Measurements from ENCODE around the gene SCN4B. TPM values are rescaled to one million over a fixed set of nuclear protein-coding genes. Genes with fewer than 3 reads are reported as not detected.

Gene SCN4B
- total and polyA plus RNA-seq, 2 of the 8 experiments (the other 6 are each of a cell fraction or from before 2014, with no cell fraction given) = 2.8 to 4.9 TPM

- H3K56ac ChIP-seq (replicated peaks; ENCODE audit: insufficient read length, low read depth, low read length) = no peak overlapping the region
- 76% methylated on average over 8 of the region's 8 CpGs; no CpG with 5 or more reads in 1 of the 2 experiments for WGBS, 2 experiments (ENCODE audit: extremely low coverage in 1 of 2, insufficient coverage in 1 of 2, insufficient read length in 1 of 2, insufficient replicate concordance in 2 of 2, low coverage in 1 of 2, low lambda C conversion rate in 2 of 2, missing lambda C conversion rate in 1 of 2)
- FAIRE-seq = no peak
- H3K27ac ChIP-seq (ENCODE audit: low read depth, low read length) = no peak overlapping the region
- H3K9me3 ChIP-seq (ENCODE audit: insufficient read depth in 2 of 2, low read depth in 1 of 2, low read length in 1 of 2) = no peaks in the 10 kb centered on the region
- H3K27me3 ChIP-seq (replicated peaks in 1 of 4; ENCODE audit: control insufficient read depth in 3 of 4, extremely low read depth in 1 of 4, insufficient read depth in 3 of 4, low read length in 3 of 4) = peaks cover 10 to 56% (median 40%) of the 10 kb centered on the region in 4 experiments
- POLR2A ChIA-PET (ENCODE audit: partially characterized antibody) = interaction anchor here (1.1 to 1.2 kb wide), 2 partner anchors 9 to 22 kb away, joined by 3 to 7 read pairs; no protein-coding TSS in a partner anchor
- no peak overlapping the region for H3K9ac ChIP-seq (replicated peaks in 1 of 4; ENCODE audit: extremely low read depth in 1 of 4, low read depth in 3 of 4, low read length in 3 of 4)
- CTCF ChIA-PET (ENCODE audit: partially characterized antibody) = interaction anchor here (1.3 to 12.7 kb wide), 4 partner anchors 9 to 330 kb away, joined by 3 to 245 read pairs (median 8); no protein-coding TSS in a partner anchor
- no peaks in the 10 kb centered on the region for H3K79me2 ChIP-seq (ENCODE audit: control insufficient read depth in 1 of 2, insufficient read depth in 2 of 2, low read length in 2 of 2)
- H3K4me3 ChIP-seq (ENCODE audit: extremely low read depth in 1 of 4, insufficient read depth in 2 of 4, low read depth in 3 of 4, low read length in 4 of 4) = no peak overlapping the region
- H2AK5ac ChIP-seq (ENCODE audit: low read depth, low read length) = no peak overlapping the region
- no peak overlapping the region; the same call in 1 of the 2 replicates for H3K18ac ChIP-seq (ENCODE audit: extremely low read depth, low read length)
- H3K36me3 ChIP-seq (ENCODE audit: control insufficient read depth in 2 of 4, insufficient read depth in 4 of 4, low read length in 3 of 4) = no peaks in the 10 kb centered on the region
- DNase-seq (ENCODE audit: low read depth in 1 of 2, low spot score in 2 of 2) = no peak
- H2BK20ac ChIP-seq (ENCODE audit: low read length) = no peak overlapping the region
- peaks cover 0 to 31% (median 15%) of the 10 kb centered on the region in 4 experiments; a peak in 6 of 7 replicates for H3K4me1 ChIP-seq (replicated peaks in 1 of 4; ENCODE audit: control insufficient read depth in 3 of 4, insufficient read depth in 4 of 4, low read length in 3 of 4)
- peak overlapping the region; percentile 81; the same call in 1 of the 2 replicates for H2BK15ac ChIP-seq (ENCODE audit: low read length)
- no peak overlapping the region for H3K14ac ChIP-seq (ENCODE audit: insufficient read length)
- H4K5ac ChIP-seq (ENCODE audit: insufficient read length, low read depth, low read length) = no peak overlapping the region
- H2BK120ac ChIP-seq (replicated peaks; ENCODE audit: low read depth, low read length) = no peak overlapping the region
- no peak overlapping the region for H4K8ac ChIP-seq (ENCODE audit: extremely low read depth, insufficient read depth, low read length)
- H2BK12ac ChIP-seq (ENCODE audit: low read depth, low read length) = no peak overlapping the region
- H4K91ac ChIP-seq (replicated peaks; ENCODE audit: insufficient read length, low read length) = no peak overlapping the region
- peaks cover 12% of the 10 kb centered on the region for H3K23me2 ChIP-seq (ENCODE audit: low read depth, low read length)
- peak overlapping the region; percentile 13; the same call in 1 of the 2 replicates for H2BK5ac ChIP-seq (ENCODE audit: low read depth, low read length)
- no peak overlapping the region for H2AFZ ChIP-seq (ENCODE audit: low read length)
- no peak overlapping the region for H3K4ac ChIP-seq (replicated peaks; ENCODE audit: insufficient read length, low read depth, low read length)
- H3K23ac ChIP-seq (ENCODE audit: insufficient read length) = no peak overlapping the region
- no peak overlapping the region for H3K4me2 ChIP-seq (ENCODE audit: insufficient read depth in 1 of 2, low read depth in 2 of 2, low read length in 2 of 2)
- peaks cover 0 to 3% of the 10 kb centered on the region in 2 experiments for H4K20me1 ChIP-seq (replicated peaks in 1 of 2; ENCODE audit: control insufficient read depth in 1 of 2, insufficient read depth in 2 of 2, low read length in 2 of 2)
- no peaks in the 10 kb centered on the region for H3K79me1 ChIP-seq (ENCODE audit: low read depth, low read length)
- TF ChIP-seq RAD21 (IDR thresholded peaks at IDR 0.05 in 1 of 2, conservative IDR thresholded peaks at IDR 0.05 in 1 of 2; ENCODE audit: low read depth in 2 of 2, low read length in 2 of 2) (no peak), TEAD4 (IDR thresholded peaks at IDR 0.05; ENCODE audit: low read depth, low read length) (no peak), GTF2F1 (IDR thresholded peaks at IDR 0.05; ENCODE audit: borderline replicate concordance, low read depth, low read length) (no peak), TAF7 (optimal IDR thresholded peaks at IDR 0.05; ENCODE audit: borderline replicate concordance, low read depth, low read length) (no peak), SIRT6 (IDR thresholded peaks at IDR 0.05; ENCODE audit: low read length) (no peak), SP4 (IDR thresholded peaks at IDR 0.05; ENCODE audit: low read length) (no peak), RBBP5 (IDR thresholded peaks at IDR 0.05; ENCODE audit: borderline replicate concordance, low read depth, low read length) (no peak), SP2 (IDR thresholded peaks at IDR 0.05; ENCODE audit: low read length) (no peak), E2F6 (IDR thresholded peaks at IDR 0.05) (no peak), SAP30 (IDR thresholded peaks at IDR 0.05; ENCODE audit: insufficient read depth, insufficient replicate concordance, low read length) (no peak), EP300 (IDR thresholded peaks at IDR 0.05; ENCODE audit: borderline replicate concordance in 1 of 2, low read depth in 2 of 2, low read length in 2 of 2) (no peak), RXRA (IDR thresholded peaks at IDR 0.05; ENCODE audit: insufficient read depth, low read depth, low read length) (no peak), POU5F1 (IDR thresholded peaks at IDR 0.05; ENCODE audit: low read depth, low read length) (no peak)
These were observed 4.4 kb downstream of the SCN4B start for GRCh38 chr11:118148240-118148639.

All from H1 (cell line).